Right atrium auricular region (tissue), 2 donors: ENCODE measurements around the gene ABCA6. TPM values are rescaled to one million over a fixed set of nuclear protein-coding genes. Genes with fewer than 3 reads are reported as not detected.

ENCODE experiments used
- DNase-seq: peaks from one replicate; pipeline ENCODE4 v3.0.0-alpha.2; 2019; ENCODE audit warnings: low spot score
- H3K27ac ChIP-seq, 2 donors: fragments of 200-600 bp; sonication (generic); 1 replicate in 1 of 2; 2 replicates in 1 of 2; pipeline ENCODE4 v1.5.1; 2016 to 2019
- H3K27me3 ChIP-seq, 2 donors: fragments of 200-600 bp; sonication (generic); one replicate each; pipeline versions ENCODE4 v1.5.1 to v1.6.0; 2017 to 2019
- H3K36me3 ChIP-seq: fragments of 200-600 bp; sonication (generic); one replicate; pipeline ENCODE4 v1.5.1; 2016
- H3K4me1 ChIP-seq, 2 donors: fragments of 200-600 bp; sonication (generic); one replicate each; pipeline versions ENCODE4 v1.5.1 to v1.6.0; 2017 to 2019
- H3K4me3 ChIP-seq, 2 donors: fragments of 200-600 bp; sonication (generic); 1 replicate in 1 of 2; 2 replicates in 1 of 2; pipeline ENCODE4 v1.5.1; 2017 to 2019; ENCODE audit warnings: mild to moderate bottlenecking in 1 of 2, moderate library complexity in 1 of 2
- H3K9me3 ChIP-seq, 2 donors: fragments of 200-600 bp; sonication (generic); one replicate each; pipeline ENCODE4 v1.5.1; 2019
- microRNA-seq, 2 donors: library from miRNA; unstranded; fragments of <30 nt; microRNA quantifications; one replicate each; pipeline ENCODE4, GENCODE V29; 2016 to 2017; ENCODE audit warnings: borderline number of aligned reads in 2 of 2, borderline replicate concordance in 1 of 2
- total RNA-seq, 2 donors: library from RNA; depleted of rRNA; stranded (reverse); fragments of >200 nt; gene quantifications; one replicate each; pipeline ENCODE4 v1.1.0, GENCODE V29; 2016
- TF ChIP-seq, protein P1 (sequence below), 2 donors: fragments of 200-600 bp; sonication (generic); IDR thresholded peaks; one replicate each; pipeline ENCODE4 v1.5.1; 2019; ENCODE audit warnings: antibody characterized with exemption in 2 of 2

Gene ABCA6
- total RNA-seq, 2 donors from 2014 or later, result 20.0 to 41.9 TPM

DNA sequence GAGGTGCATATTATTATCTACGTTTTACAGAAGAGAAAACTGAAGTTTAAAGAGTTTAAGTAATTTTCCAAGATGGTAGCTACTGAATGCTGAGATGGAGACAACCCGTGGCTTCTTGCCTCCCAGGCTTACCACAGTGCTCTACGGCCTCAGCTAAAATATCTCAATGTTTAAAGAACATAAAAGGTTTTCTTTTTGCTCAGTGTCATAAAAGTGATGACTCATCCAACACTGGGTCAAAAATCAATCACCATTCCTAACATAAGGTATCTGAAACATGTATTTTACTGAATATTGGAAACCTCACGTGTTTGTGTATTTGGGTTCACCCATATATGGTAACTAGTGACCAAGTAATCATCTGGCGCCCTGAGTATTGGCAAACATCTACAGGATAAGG is 99.4 kb downstream of the ABCA6 start:
- Histone ChIP-seq H3K4me1 (peaks cover 0 to under 1% of the 10 kb centered on the region in 2 donors), H3K9me3 (peaks cover 0 to 6% of the 10 kb centered on the region in 2 donors), H3K27ac (no peak overlapping the region), H3K27me3 (no peaks in the 10 kb centered on the region), H3K36me3 (peaks cover 11% of the 10 kb centered on the region), H3K4me3 (no peak overlapping the region)
- DNase-seq, result no peak
- TF ChIP-seq, protein P1, sequence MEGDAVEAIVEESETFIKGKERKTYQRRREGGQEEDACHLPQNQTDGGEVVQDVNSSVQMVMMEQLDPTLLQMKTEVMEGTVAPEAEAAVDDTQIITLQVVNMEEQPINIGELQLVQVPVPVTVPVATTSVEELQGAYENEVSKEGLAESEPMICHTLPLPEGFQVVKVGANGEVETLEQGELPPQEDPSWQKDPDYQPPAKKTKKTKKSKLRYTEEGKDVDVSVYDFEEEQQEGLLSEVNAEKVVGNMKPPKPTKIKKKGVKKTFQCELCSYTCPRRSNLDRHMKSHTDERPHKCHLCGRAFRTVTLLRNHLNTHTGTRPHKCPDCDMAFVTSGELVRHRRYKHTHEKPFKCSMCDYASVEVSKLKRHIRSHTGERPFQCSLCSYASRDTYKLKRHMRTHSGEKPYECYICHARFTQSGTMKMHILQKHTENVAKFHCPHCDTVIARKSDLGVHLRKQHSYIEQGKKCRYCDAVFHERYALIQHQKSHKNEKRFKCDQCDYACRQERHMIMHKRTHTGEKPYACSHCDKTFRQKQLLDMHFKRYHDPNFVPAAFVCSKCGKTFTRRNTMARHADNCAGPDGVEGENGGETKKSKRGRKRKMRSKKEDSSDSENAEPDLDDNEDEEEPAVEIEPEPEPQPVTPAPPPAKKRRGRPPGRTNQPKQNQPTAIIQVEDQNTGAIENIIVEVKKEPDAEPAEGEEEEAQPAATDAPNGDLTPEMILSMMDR (IDR thresholded peaks at IDR 0.05), result no peak

DNA sequence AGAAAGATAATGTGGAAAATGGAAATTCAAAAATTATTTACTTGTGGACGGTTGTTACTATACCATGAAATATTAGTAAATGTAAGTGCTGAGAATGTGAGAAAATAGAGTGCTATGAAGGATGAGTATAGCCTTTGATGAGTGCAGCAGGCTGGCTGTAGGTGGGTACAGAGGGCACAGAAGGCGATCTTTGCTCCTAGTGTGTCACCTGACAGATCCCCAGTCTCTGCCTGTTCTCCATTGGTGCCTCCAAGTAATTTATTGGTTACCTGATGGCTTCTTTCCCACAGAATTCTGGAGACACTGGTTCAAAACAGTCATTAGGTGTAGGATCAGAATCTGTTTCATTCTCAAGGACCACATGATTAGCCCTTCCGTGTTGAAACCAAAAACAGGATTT is 109.9 kb downstream of the ABCA6 start:
- DNase-seq, result no peak
- H3K36me3 ChIP-seq, result peaks cover 11% of the 10 kb centered on the region
- TF ChIP-seq, protein P1 (IDR thresholded peaks at IDR 0.05), result no peak
- H3K9me3 ChIP-seq, result peaks cover 0 to under 1% of the 10 kb centered on the region in 2 donors
- no peak overlapping the region for H3K4me3 ChIP-seq
- no peaks in the 10 kb centered on the region for H3K4me1 ChIP-seq
- H3K27me3 ChIP-seq, result no peaks in the 10 kb centered on the region
- no peak overlapping the region for H3K27ac ChIP-seq

DNA sequence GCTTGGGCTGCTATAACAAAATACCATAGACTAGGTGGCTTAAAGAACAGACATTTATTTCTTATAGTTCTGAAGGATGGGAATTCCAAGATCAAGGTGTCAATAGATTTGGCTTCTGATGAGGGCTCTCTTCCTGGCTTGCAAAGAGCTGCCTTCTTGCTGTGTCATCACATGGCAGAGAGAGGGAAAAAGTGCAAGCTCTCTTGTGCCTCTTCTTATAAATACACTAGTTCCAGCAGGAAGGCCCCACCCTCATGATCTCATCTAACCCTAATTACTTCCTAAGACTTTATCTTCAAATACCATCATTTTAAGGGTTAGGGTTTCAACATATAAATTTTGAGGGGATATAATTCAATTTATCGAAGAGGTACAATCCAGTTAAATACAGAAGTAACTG is 111.5 kb downstream of the ABCA6 start:
- DNase-seq, result no peak
- TF ChIP-seq, protein P1 (IDR thresholded peaks at IDR 0.05), result no peak
- Histone ChIP-seq H3K27me3 (no peaks in the 10 kb centered on the region), H3K27ac (no peak overlapping the region), H3K4me3 (no peak overlapping the region), H3K9me3 (no peaks in the 10 kb centered on the region), H3K4me1 (no peaks in the 10 kb centered on the region), H3K36me3 (peaks cover 11% of the 10 kb centered on the region)

Small RNA genes lying within 50 kb of the gene (microRNA-seq; reads per million reads assigned to microRNA genes)
- gene MIR4524A (0 reads per million in 2 donors), gene MIR4524B (0 reads per million in 2 donors)

Other genes with a start within 250 kb of the ABCA6 start
- 10 to 100 TPM; 59.1 to 65.9 TPM for gene ABCA8, start 186.5 kb downstream of the ABCA6 start, total RNA-seq
- gene ABCA9, start 81.0 kb downstream of the ABCA6 start, total RNA-seq, result 10 to 100 TPM; 11.3 to 11.8 TPM
- gene ABCA10, start 86.9 kb upstream of the ABCA6 start, total RNA-seq, result 1 to 10 TPM; 1.3 to 2.1 TPM
- gene ABCA5, start 185.2 kb upstream of the ABCA6 start, total RNA-seq, result 10 to 100 TPM; 10.3 to 19.7 TPM